Upper lobe of left lung (tissue), 4 donors: ENCODE data around the gene COL4A5.

Experiments
- POLR2A ChIP-seq, 4 donors: fragments of 450-650 bp; IDR thresholded peaks; one replicate each; pipeline ENCODE4 v1.5.1; 2016 to 2017; ENCODE audit warnings: antibody characterized with exemption in 4 of 4, mild to moderate bottlenecking in 2 of 4
- TF ChIP-seq, protein P1 (sequence below), 6 experiments: fragments of 450-650 bp in 4 of 6; fragments of 200-600 bp in 2 of 6; sonication (generic) in 2 of 6; IDR thresholded peaks; one replicate each; pipeline ENCODE4 v1.5.1; 2016 to 2019; ENCODE audit warnings: antibody characterized with exemption in 6 of 6

DNA sequence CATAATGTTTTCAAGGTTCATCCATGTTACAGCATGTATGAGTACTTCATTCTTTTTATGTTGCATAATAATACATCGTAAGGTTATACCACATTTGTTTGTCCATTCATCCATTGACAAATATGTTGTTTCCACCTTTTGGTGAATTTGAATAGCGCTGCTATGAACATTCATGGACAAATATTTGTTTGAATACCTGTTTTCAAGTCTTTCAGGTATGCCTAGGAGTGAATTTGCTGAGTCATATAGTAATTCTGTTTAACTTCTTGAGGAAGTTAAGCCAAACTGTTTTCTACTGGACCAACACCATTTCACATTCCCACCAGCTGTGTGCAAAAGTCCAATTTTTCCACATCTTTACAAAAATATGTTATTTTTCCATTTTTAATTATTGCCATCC, 265.2 kb downstream of the COL4A5 start:
- TF ChIP-seq, protein P1, sequence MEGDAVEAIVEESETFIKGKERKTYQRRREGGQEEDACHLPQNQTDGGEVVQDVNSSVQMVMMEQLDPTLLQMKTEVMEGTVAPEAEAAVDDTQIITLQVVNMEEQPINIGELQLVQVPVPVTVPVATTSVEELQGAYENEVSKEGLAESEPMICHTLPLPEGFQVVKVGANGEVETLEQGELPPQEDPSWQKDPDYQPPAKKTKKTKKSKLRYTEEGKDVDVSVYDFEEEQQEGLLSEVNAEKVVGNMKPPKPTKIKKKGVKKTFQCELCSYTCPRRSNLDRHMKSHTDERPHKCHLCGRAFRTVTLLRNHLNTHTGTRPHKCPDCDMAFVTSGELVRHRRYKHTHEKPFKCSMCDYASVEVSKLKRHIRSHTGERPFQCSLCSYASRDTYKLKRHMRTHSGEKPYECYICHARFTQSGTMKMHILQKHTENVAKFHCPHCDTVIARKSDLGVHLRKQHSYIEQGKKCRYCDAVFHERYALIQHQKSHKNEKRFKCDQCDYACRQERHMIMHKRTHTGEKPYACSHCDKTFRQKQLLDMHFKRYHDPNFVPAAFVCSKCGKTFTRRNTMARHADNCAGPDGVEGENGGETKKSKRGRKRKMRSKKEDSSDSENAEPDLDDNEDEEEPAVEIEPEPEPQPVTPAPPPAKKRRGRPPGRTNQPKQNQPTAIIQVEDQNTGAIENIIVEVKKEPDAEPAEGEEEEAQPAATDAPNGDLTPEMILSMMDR (IDR thresholded peaks at IDR 0.05) = no peak
- TF ChIP-seq POLR2A (IDR thresholded peaks at IDR 0.05) = no peak
